Kidney (tissue), 14 donors: ENCODE data around the gene TBC1D2. TPM values are rescaled to one million over a fixed set of nuclear protein-coding genes. Genes with fewer than 3 reads are reported as not detected.

ENCODE experiments used
- DNase-seq, 5 donors: peaks; one replicate each; pipeline ENCODE4 v3.0.0-alpha.2; 2013 to 2020
- FAIRE-seq: peaks from 2 replicates; lab custom pipeline; 2012; peaks lifted over from hg19 to GRCh38; lab: Jason Lieb, UNC
- H3K27ac ChIP-seq, 2 donors: one replicate each; pipeline ENCODE4 v1.7.0; 2013; ENCODE audit warnings: low read depth in 2 of 2, low read length in 2 of 2, inconsistent platforms in 1 of 2
- H3K27me3 ChIP-seq: one replicate; pipeline ENCODE4 v1.7.1; 2013; ENCODE audit warnings: low read length, inconsistent platforms; ENCODE audit not compliant: control insufficient read depth, insufficient read depth
- H3K36me3 ChIP-seq, 3 donors: one replicate each; pipeline versions ENCODE4 v1.7.0 to v1.7.1; 2013; ENCODE audit warnings: low read length in 3 of 3, control low read depth in 1 of 3, inconsistent platforms in 1 of 3; ENCODE audit not compliant: insufficient read depth in 3 of 3, control insufficient read depth in 2 of 3
- H3K4me1 ChIP-seq, 3 donors: one replicate each; pipeline versions ENCODE4 v1.7.0 to v1.7.1; 2013; ENCODE audit warnings: low read length in 3 of 3, inconsistent platforms in 1 of 3, low read depth in 1 of 3; ENCODE audit not compliant: control insufficient read depth in 2 of 3, insufficient read depth in 2 of 3
- H3K4me3 ChIP-seq, 3 donors: one replicate each; pipeline versions ENCODE4 v1.7.0 to v1.8.1; 2013; ENCODE audit warnings: low read length in 3 of 3, control low read depth in 1 of 3, inconsistent platforms in 1 of 3
- H3K9ac ChIP-seq, 3 donors: one replicate each; pipeline versions ENCODE4 v1.7.0 to v1.7.1; 2013; ENCODE audit warnings: low read length in 3 of 3, control low read depth in 1 of 3, inconsistent platforms in 1 of 3
- H3K9me3 ChIP-seq, 3 donors: one replicate each; pipeline versions ENCODE4 v1.7.0 to v1.7.1; 2013; ENCODE audit warnings: low read length in 3 of 3, control low read depth in 1 of 3, inconsistent platforms in 1 of 3; ENCODE audit not compliant: control insufficient read depth in 2 of 3, insufficient read depth in 1 of 3
- intact Hi-C: fragments of 100-400 bp; cut with DNase I; formaldehyde crosslinking; loops from one replicate; pipeline ENCODE4 v1.11.1; 2022
- polyA plus RNA-seq: library from polyadenylated mRNA; stranded (reverse); fragments of 350-450 nt; fragmentation: Illumina TruSeq; extraction: RNeasy Lipid Tissue Mini Kit (QIAGEN cat#74804); gene quantifications from one replicate; pipeline ENCODE4 v1.2.3, GENCODE V29; 2014; ENCODE audit warnings: low read depth, low replicate concordance; ENCODE audit not compliant: insufficient read depth
- total RNA-seq: library from RNA; stranded (reverse); fragmentation: NEBNext Ultra II Directional; extraction: Animal tissue kit (Norgen Biotek cat#: 25700); gene quantifications from one replicate; pipeline ENCODE4 v1.2.1, GENCODE V29; 2021
- TF ChIP-seq, protein P1 (sequence below): IDR thresholded peaks from 3 replicates; pipeline ENCODE4 v1.5.1; 2012; ENCODE audit warnings: mild to moderate bottlenecking, moderate library complexity, borderline replicate concordance; ENCODE audit not compliant: insufficient read depth; ENCODE audit errors: extremely low read depth
- donor health status: control.
- donor health status: control.
- donor health status: control.
- donor health status: control.
- donor health status: control.
- donor health status: DM: yes; HTN: yes; CAD: no.
- donor health status: Normal renal cell carcinoma (clear cell type).

The TBC1D2 gene
- total and polyA plus RNA-seq, 2 donors from 2014 or later = 7.7 to 19.6 TPM

DNA sequence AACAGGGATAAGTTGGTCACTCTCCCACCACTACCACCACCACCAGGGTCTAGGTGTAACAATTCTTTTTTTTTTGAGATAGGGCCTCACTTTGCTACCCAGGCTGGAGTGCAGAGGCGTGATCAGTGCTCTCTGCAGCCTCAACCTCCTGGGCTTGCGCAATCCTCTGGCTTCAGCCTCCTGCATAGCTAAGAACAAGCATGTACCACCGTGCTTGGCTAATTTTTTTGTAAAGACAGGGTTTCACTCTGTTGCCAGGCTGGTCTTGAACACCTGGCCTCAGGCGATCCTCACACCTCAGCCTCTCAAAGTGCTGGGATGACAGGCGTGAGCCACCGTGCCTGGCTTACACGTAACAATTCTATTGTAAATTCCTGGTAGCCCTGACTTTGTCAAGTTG is 90.5 kb downstream of the TBC1D2 start:
- FAIRE-seq = no peak
- no peak overlapping the region for H3K27ac ChIP-seq
- no peak overlapping the region for H3K4me3 ChIP-seq
- intact Hi-C loops = no loop called here
- H3K27me3 ChIP-seq = no peaks in the 10 kb centered on the region
- no peaks in the 10 kb centered on the region for H3K9me3 ChIP-seq
- H3K36me3 ChIP-seq = no peaks in the 10 kb centered on the region
- TF ChIP-seq, protein P1, sequence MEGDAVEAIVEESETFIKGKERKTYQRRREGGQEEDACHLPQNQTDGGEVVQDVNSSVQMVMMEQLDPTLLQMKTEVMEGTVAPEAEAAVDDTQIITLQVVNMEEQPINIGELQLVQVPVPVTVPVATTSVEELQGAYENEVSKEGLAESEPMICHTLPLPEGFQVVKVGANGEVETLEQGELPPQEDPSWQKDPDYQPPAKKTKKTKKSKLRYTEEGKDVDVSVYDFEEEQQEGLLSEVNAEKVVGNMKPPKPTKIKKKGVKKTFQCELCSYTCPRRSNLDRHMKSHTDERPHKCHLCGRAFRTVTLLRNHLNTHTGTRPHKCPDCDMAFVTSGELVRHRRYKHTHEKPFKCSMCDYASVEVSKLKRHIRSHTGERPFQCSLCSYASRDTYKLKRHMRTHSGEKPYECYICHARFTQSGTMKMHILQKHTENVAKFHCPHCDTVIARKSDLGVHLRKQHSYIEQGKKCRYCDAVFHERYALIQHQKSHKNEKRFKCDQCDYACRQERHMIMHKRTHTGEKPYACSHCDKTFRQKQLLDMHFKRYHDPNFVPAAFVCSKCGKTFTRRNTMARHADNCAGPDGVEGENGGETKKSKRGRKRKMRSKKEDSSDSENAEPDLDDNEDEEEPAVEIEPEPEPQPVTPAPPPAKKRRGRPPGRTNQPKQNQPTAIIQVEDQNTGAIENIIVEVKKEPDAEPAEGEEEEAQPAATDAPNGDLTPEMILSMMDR = no peak
- H3K9ac ChIP-seq = no peak overlapping the region
- H3K4me1 ChIP-seq = no peaks in the 10 kb centered on the region
- no peak for DNase-seq

GRCh38 chr9:98162613-98163012 is 92.8 kb downstream of the TBC1D2 start:
- intact Hi-C loops = no loop called here
- Histone ChIP-seq H3K9ac (no peak overlapping the region), H3K36me3 (no peaks in the 10 kb centered on the region), H3K9me3 (no peaks in the 10 kb centered on the region), H3K27ac (no peak overlapping the region), H3K27me3 (no peaks in the 10 kb centered on the region), H3K4me1 (no peaks in the 10 kb centered on the region), H3K4me3 (no peak overlapping the region)
- TF ChIP-seq, protein P1 = no peak
- no peak for FAIRE-seq
- DNase-seq = peak in 2 of 5 donors; percentile 21 to 29

GRCh38 chr9:98161851-98162250 is 93.6 kb downstream of the TBC1D2 start:
- TF ChIP-seq, protein P1 = no peak
- H3K27ac ChIP-seq = no peak overlapping the region

GRCh38 chr9:98159790-98160189 is 95.7 kb downstream of the TBC1D2 start:
- FAIRE-seq (no peak), DNase-seq (no peak)
- Histone ChIP-seq H3K27me3 (no peaks in the 10 kb centered on the region), H3K36me3 (no peaks in the 10 kb centered on the region), H3K9me3 (no peaks in the 10 kb centered on the region), H3K4me1 (no peaks in the 10 kb centered on the region), H3K27ac (no peak overlapping the region), H3K9ac (no peak overlapping the region), H3K4me3 (no peak overlapping the region)
- intact Hi-C loops = no loop called here
- TF ChIP-seq, protein P1 = no peak

More at GRCh38 chr9:98161851-98162250, 93.6 kb downstream of the TBC1D2 start:
- no peaks in the 10 kb centered on the region for H3K27me3 ChIP-seq
- no peak overlapping the region for H3K9ac ChIP-seq
- H3K4me3 ChIP-seq = no peak overlapping the region
- DNase-seq (no peak), FAIRE-seq (no peak)
- no peaks in the 10 kb centered on the region for H3K9me3 ChIP-seq
- H3K4me1 ChIP-seq = no peaks in the 10 kb centered on the region
- intact Hi-C loops = no loop called here
- no peaks in the 10 kb centered on the region for H3K36me3 ChIP-seq
